Skeletal muscle tissue (tissue), 4 donors: ENCODE measurements around the gene UIMC1. TPM values are rescaled to one million over a fixed set of nuclear protein-coding genes. Genes with fewer than 3 reads are reported as not detected.
"Not testable (repeated sequence)": the region's sequence is repeated elsewhere in the genome, so short reads cannot be mapped to it uniquely, and the experiment has no call there.

Experiments used
- H3K27ac ChIP-seq: one replicate; pipeline ENCODE4 v1.7.0; 2013; ENCODE audit warnings: mild to moderate bottlenecking, low read depth, low read length, inconsistent platforms
- H3K27me3 ChIP-seq, 3 donors: one replicate each; pipeline ENCODE4 v1.7.0; 2013; ENCODE audit warnings: low read length in 3 of 3; ENCODE audit not compliant: control insufficient read depth in 3 of 3, insufficient read depth in 3 of 3
- H3K36me3 ChIP-seq, 3 donors: one replicate each; pipeline ENCODE4 v1.7.0; 2013; ENCODE audit warnings: low read length in 3 of 3; ENCODE audit not compliant: control insufficient read depth in 3 of 3, insufficient read depth in 3 of 3
- H3K4me1 ChIP-seq, 3 donors: one replicate each; pipeline ENCODE4 v1.7.0; 2013; ENCODE audit warnings: low read length in 3 of 3, mild to moderate bottlenecking in 3 of 3; ENCODE audit not compliant: control insufficient read depth in 3 of 3, insufficient read depth in 3 of 3
- H3K4me3 ChIP-seq, 3 donors: one replicate each; pipeline ENCODE4 v1.7.0; 2013; ENCODE audit warnings: low read length in 3 of 3
- H3K9ac ChIP-seq, 3 donors: one replicate each; pipeline ENCODE4 v1.7.0; 2013; ENCODE audit warnings: low read length in 3 of 3, mild to moderate bottlenecking in 3 of 3, moderate library complexity in 2 of 3, low read depth in 1 of 3
- H3K9me3 ChIP-seq, 3 donors: one replicate each; pipeline ENCODE4 v1.7.0; 2013; ENCODE audit warnings: low read length in 3 of 3; ENCODE audit not compliant: control insufficient read depth in 3 of 3
- total RNA-seq: library from RNA; depleted of rRNA; stranded (reverse); fragments of >200 nt; gene quantifications from one replicate; pipeline ENCODE4 v1.2.3, GENCODE V29; 2014
- donor health status: Osteomylitis.

UIMC1 gene
- total RNA-seq, 1 donor from 2014 or later, result 40.2 TPM

- H3K9me3 ChIP-seq, result no peaks in the 10 kb centered on the region
- no peaks in the 10 kb centered on the region for H3K36me3 ChIP-seq
These were observed 8.6 kb upstream of the UIMC1 start for GRCh38 chr5:177015156-177015555.

GRCh38 chr5:177010153-177010552 is 3.6 kb upstream of the UIMC1 start:
- no peaks in the 10 kb centered on the region for H3K9me3 ChIP-seq
- no peaks in the 10 kb centered on the region for H3K27me3 ChIP-seq
- H3K36me3 ChIP-seq, result no peaks in the 10 kb centered on the region
- no peak overlapping the region for H3K27ac ChIP-seq
- no peak overlapping the region for H3K9ac ChIP-seq
- no peak overlapping the region for H3K4me3 ChIP-seq
- H3K4me1 ChIP-seq, result peaks cover 10 to 23% (median 20%) of the 10 kb centered on the region in 3 donors

More at GRCh38 chr5:177015156-177015555, 8.6 kb upstream of the UIMC1 start:
- Histone ChIP-seq H3K4me3 (no peak overlapping the region), H3K4me1 (peaks cover 5 to 10% (median 10%) of the 10 kb centered on the region in 3 donors), H3K27me3 (no peaks in the 10 kb centered on the region), H3K27ac (no peak overlapping the region), H3K9ac (no peak overlapping the region)

GRCh38 chr5:177008716-177009115 is 2.1 kb upstream of the UIMC1 start:
- no peak overlapping the region for H3K4me3 ChIP-seq
- H3K4me1 ChIP-seq, result peaks cover 17 to 31% (median 21%) of the 10 kb centered on the region in 3 donors
- no peaks in the 10 kb centered on the region for H3K27me3 ChIP-seq
- no peak overlapping the region for H3K9ac ChIP-seq
- no peaks in the 10 kb centered on the region for H3K9me3 ChIP-seq
- no peaks in the 10 kb centered on the region for H3K36me3 ChIP-seq
- H3K27ac ChIP-seq, result no peak overlapping the region

- no peaks in the 10 kb centered on the region for H3K36me3 ChIP-seq
- peak overlapping the region; percentile 90 to 92 (median 91) for H3K9ac ChIP-seq
- H3K9me3 ChIP-seq, result no peaks in the 10 kb centered on the region
- H3K4me3 ChIP-seq, result peak overlapping the region; percentile 80 to 90 (median 89)
- H3K27me3 ChIP-seq, result no peaks in the 10 kb centered on the region
- peaks cover 13 to 26% (median 15%) of the 10 kb centered on the region in 3 donors for H3K4me1 ChIP-seq
- peak overlapping the region; percentile 95 for H3K27ac ChIP-seq
These were observed 837 bp downstream of the UIMC1 start for GRCh38 chr5:177005619-177006264.

GRCh38 chr5:177004961-177005360 is 1.6 kb downstream of the UIMC1 start:
- Histone ChIP-seq H3K36me3 (no peaks in the 10 kb centered on the region), H3K4me1 (peaks cover 13 to 26% (median 15%) of the 10 kb centered on the region in 3 donors), H3K9me3 (no peaks in the 10 kb centered on the region), H3K9ac (peak overlapping the region in 1 of 3 donors; percentile 92), H3K4me3 (peak overlapping the region in 2 of 3 donors; percentile 80 to 90), H3K27ac (no peak overlapping the region), H3K27me3 (no peaks in the 10 kb centered on the region)

GRCh38 chr5:177003649-177004048 is 2.9 kb downstream of the UIMC1 start:
- Histone ChIP-seq H3K36me3 (no peaks in the 10 kb centered on the region), H3K27ac (no peak overlapping the region), H3K4me1 (peaks cover 13 to 26% (median 15%) of the 10 kb centered on the region in 3 donors), H3K9me3 (no peaks in the 10 kb centered on the region), H3K4me3 (no peak overlapping the region), H3K9ac (no peak overlapping the region), H3K27me3 (no peaks in the 10 kb centered on the region)

- not testable (repeated sequence) for H3K9me3 ChIP-seq, H3K27me3 ChIP-seq, H3K9ac ChIP-seq, H3K27ac ChIP-seq, H3K4me3 ChIP-seq, H3K36me3 ChIP-seq
- peaks cover 0 to 16% (median 2%) of the 10 kb centered on the region in 3 donors for H3K4me1 ChIP-seq
These were observed 7.1 kb downstream of the UIMC1 start for GRCh38 chr5:176999526-176999925.

GRCh38 chr5:176998828-176999227 is 7.8 kb downstream of the UIMC1 start:
- H3K9ac ChIP-seq, result no peak overlapping the region
- no peak overlapping the region for H3K4me3 ChIP-seq
- H3K4me1 ChIP-seq, result peaks cover 0 to 14% (median 0%) of the 10 kb centered on the region in 3 donors
- H3K36me3 ChIP-seq, result no peaks in the 10 kb centered on the region
- H3K27me3 ChIP-seq, result no peaks in the 10 kb centered on the region
- no peaks in the 10 kb centered on the region for H3K9me3 ChIP-seq
- H3K27ac ChIP-seq, result no peak overlapping the region

- no peaks in the 10 kb centered on the region for H3K9me3 ChIP-seq
- H3K27me3 ChIP-seq, result no peaks in the 10 kb centered on the region
- no peak overlapping the region for H3K27ac ChIP-seq
These were observed 9.8 kb downstream of the UIMC1 start for GRCh38 chr5:176996780-176997179.

GRCh38 chr5:176995896-176996767 is 10.4 kb downstream of the UIMC1 start:
- H3K4me3 ChIP-seq, result no peak overlapping the region
- no peaks in the 10 kb centered on the region for H3K36me3 ChIP-seq
- H3K9ac ChIP-seq, result no peak overlapping the region
- H3K4me1 ChIP-seq, result peaks cover 0 to 11% (median 0%) of the 10 kb centered on the region in 3 donors
- no peak overlapping the region for H3K27ac ChIP-seq
- no peaks in the 10 kb centered on the region for H3K9me3 ChIP-seq
- no peaks in the 10 kb centered on the region for H3K27me3 ChIP-seq

More at GRCh38 chr5:176996780-176997179, 9.8 kb downstream of the UIMC1 start:
- H3K4me1 ChIP-seq, result peaks cover 0 to 11% (median 0%) of the 10 kb centered on the region in 3 donors
- H3K36me3 ChIP-seq, result no peaks in the 10 kb centered on the region
- no peak overlapping the region for H3K4me3 ChIP-seq
- H3K9ac ChIP-seq, result no peak overlapping the region
